GM12891 (cell line): ENCODE results near the gene MSH3.

Source experiments
- POLR2A ChIP-seq: IDR thresholded peaks from 2 replicates; pipeline ENCODE4 v1.6.1; 2011; ENCODE audit warnings: low read depth, low read length, control low read depth
- POLR2AphosphoS5 ChIP-seq: IDR thresholded peaks from 2 replicates; pipeline ENCODE4 v1.6.1; 2011; ENCODE audit warnings: low read depth, low read length, control low read depth
- TAF1 ChIP-seq: IDR thresholded peaks from 2 replicates; pipeline ENCODE4 v1.6.1; 2011; ENCODE audit warnings: low read depth, low read length, control low read depth

DNA sequence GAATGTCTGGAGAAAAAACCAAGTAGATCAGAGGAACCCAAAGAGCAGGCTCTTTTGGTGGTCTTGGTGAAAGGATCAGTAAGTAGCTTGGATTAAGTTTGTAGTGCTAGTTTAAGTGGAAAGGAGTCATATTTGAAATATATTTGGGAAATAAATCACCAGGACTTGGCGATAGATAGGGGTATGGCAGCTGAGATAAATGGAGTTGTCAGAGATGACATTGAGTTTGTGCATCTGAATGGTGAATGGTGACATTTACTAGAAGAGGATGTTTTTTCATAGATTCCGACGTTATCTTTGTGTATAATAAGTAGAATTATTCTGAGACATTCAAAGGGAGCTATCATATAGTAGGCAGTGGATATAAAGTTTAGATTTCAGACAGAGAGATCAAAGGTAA lies 162.1 kb downstream of the MSH3 start:
- no peak for TF ChIP-seq TAF1
- no peak for TF ChIP-seq POLR2A
- TF ChIP-seq POLR2AphosphoS5, result no peak
